H1 (cell line): ENCODE data around the gene MAIP1. TPM values are rescaled to one million over a fixed set of nuclear protein-coding genes. Genes with fewer than 3 reads are reported as not detected.

Source experiments
- CBX5 ChIP-seq: fragments of 300-800, 300-1000 bp; sonication (generic); IDR thresholded peaks from 2 replicates; pipeline ENCODE4 v1.7.1; 2016; ENCODE audit warnings: antibody characterized with exemption, low read length, low read depth
- JUND ChIP-seq: IDR thresholded peaks from 2 replicates; pipeline ENCODE4 v1.6.1; 2011; ENCODE audit warnings: mild to moderate bottlenecking, improper control_type of control experiment, low read length
- POLR2AphosphoS5 ChIP-seq: IDR thresholded peaks from 2 replicates; pipeline ENCODE4 v1.6.1; 2011; ENCODE audit warnings: low read depth, low read length
- SRF ChIP-seq: IDR thresholded peaks from 2 replicates; pipeline ENCODE4 v1.6.1; 2011; ENCODE audit warnings: mild to moderate bottlenecking, low read depth, low read length, moderate library complexity
- polyA plus RNA-seq, 7 experiments: library from polyadenylated mRNA; depleted of rRNA in 3 of 7; stranded (reverse) in 5 of 7; unstranded in 2 of 7; fragments of >200 nt in 5 of 7; fragments of 200-250 nt in 2 of 7; gene quantifications; 1 replicate in 5 of 7; 2 replicates in 1 of 7; 4 replicates in 1 of 7; pipeline versions ENCODE4 v1.2.1 to v1.2.3, GENCODE V29; 2011 to 2013; ENCODE audit warnings: missing spikeins in 2 of 7, mixed read lengths in 2 of 7
- total RNA-seq: library from RNA; stranded (reverse); fragmentation: NEBNext Ultra II Directional; extraction: Animal tissue kit (Norgen Biotek cat#: 25700); gene quantifications from 2 replicates; pipeline ENCODE4 v1.2.1, GENCODE V29; 2021
- TF ChIP-seq, protein P1 (sequence below): IDR thresholded peaks from 2 replicates; pipeline ENCODE4 v1.6.1; 2012; ENCODE audit warnings: low read length, inconsistent platforms

Gene MAIP1
- total and polyA plus RNA-seq, 2 of the 8 experiments (the other 6 are each of a cell fraction or from before 2014, with no cell fraction given), result 23.2 to 28.5 TPM

DNA sequence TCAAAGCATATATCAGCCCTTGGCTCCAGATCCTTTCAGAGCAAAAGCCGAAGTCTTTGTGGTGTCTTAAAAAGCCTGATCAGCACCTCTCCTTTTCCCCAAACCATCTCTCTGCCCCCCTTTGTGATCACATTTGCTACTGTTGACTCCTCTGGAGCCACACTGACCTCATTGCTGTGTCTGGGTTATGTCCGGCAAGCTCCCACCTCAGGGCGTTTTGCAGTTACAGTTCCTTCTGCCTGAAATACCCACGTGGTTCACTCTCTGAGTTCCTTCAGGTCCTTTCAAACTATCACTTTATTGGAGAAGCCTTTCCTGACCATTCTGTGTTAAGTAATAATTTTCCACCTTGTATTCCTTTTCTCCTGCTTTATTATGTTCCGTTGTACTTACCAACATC, 32.5 kb upstream of the MAIP1 start (continued):
- TF ChIP-seq JUND (no peak), CBX5 (no peak), SRF (no peak), POLR2AphosphoS5 (no peak)
- TF ChIP-seq, protein P1, sequence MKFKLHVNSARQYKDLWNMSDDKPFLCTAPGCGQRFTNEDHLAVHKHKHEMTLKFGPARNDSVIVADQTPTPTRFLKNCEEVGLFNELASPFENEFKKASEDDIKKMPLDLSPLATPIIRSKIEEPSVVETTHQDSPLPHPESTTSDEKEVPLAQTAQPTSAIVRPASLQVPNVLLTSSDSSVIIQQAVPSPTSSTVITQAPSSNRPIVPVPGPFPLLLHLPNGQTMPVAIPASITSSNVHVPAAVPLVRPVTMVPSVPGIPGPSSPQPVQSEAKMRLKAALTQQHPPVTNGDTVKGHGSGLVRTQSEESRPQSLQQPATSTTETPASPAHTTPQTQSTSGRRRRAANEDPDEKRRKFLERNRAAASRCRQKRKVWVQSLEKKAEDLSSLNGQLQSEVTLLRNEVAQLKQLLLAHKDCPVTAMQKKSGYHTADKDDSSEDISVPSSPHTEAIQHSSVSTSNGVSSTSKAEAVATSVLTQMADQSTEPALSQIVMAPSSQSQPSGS, result no peak
- TF ChIP-seq, all 59 proteins: peak for 0
